IMR-90 (cell line): Measurements from ENCODE around the gene ZNF277. TPM values are rescaled to one million over a fixed set of nuclear protein-coding genes. Genes with fewer than 3 reads are reported as not detected.

ENCODE experiments used
- ATAC-seq: fragments of 200-7000 bp; cut with Tn5 transposase; 2 replicates; pipeline ENCODE4 v1.9.1; 2020; ENCODE audit warnings: low read depth, mild to moderate bottlenecking, moderate library complexity
- BruUV-seq: library from RNA; stranded (reverse); fragments of 400-500 nt; replicated peaks from 2 replicates; lab custom pipeline; 2021; lab: Mats Ljungman, UMichigan
- CTCF ChIA-PET: fragments of 300-600 bp; formaldehyde crosslinking; extraction: SDS; loops from one replicate; lab custom pipeline; 2021; ENCODE audit warnings: antibody characterized with exemption; lab: Yijun Ruan, JAX
- POLR2A ChIA-PET: fragments of 300-600 bp; sonication (Branson Sonifier 250); formaldehyde crosslinking; loops from one replicate; lab custom pipeline; 2022; ENCODE audit warnings: antibody characterized with exemption; ENCODE audit not compliant: unreplicated experiment; lab: Charles Lee
- DNase-seq: peaks from one replicate; pipeline ENCODE4 v3.0.0; 2013
- H2AFZ ChIP-seq: replicated peaks from 2 replicates; pipeline ENCODE3; 2013; ENCODE audit warnings: low read length, mild to moderate bottlenecking; ENCODE audit not compliant: poor library complexity
- H2AK5ac ChIP-seq: 2 replicates; pipeline ENCODE4 v1.6.1; 2013; ENCODE audit warnings: low read depth, low read length, inconsistent platforms
- H2AK9ac ChIP-seq: replicated peaks from 2 replicates; pipeline ENCODE3; 2013; ENCODE audit warnings: mild to moderate bottlenecking, low read depth, low read length, moderate library complexity; ENCODE audit not compliant: poor library complexity
- H2BK120ac ChIP-seq: 2 replicates; pipeline ENCODE4 v1.6.1; 2013; ENCODE audit warnings: low read depth, low read length, inconsistent platforms
- H2BK15ac ChIP-seq: 3 replicates; pipeline ENCODE4 v1.6.1; 2013; ENCODE audit warnings: low read depth, low read length, inconsistent platforms
- H2BK20ac ChIP-seq: 2 replicates; pipeline ENCODE4 v1.6.1; 2013; ENCODE audit warnings: low read depth, mild to moderate bottlenecking, inconsistent platforms, low read length, moderate library complexity
- H2BK5ac ChIP-seq: 2 replicates; pipeline ENCODE4 v1.6.1; 2013; ENCODE audit warnings: mild to moderate bottlenecking, low read depth, low read length, inconsistent platforms; ENCODE audit not compliant: poor library complexity, severe bottlenecking
- H3K14ac ChIP-seq: replicated peaks from 2 replicates; pipeline ENCODE4 v1.6.1; 2013; ENCODE audit warnings: low read depth, low read length, inconsistent platforms
- H3K18ac ChIP-seq: 2 replicates; pipeline ENCODE4 v1.6.1; 2013; ENCODE audit warnings: low read depth, low read length, control low read depth
- H3K23ac ChIP-seq: 2 replicates; pipeline ENCODE4 v1.6.1; 2013; ENCODE audit warnings: low read depth, low read length, inconsistent platforms
- H3K27ac ChIP-seq: 2 replicates; pipeline ENCODE4 v1.5.1; 2013; ENCODE audit warnings: mild to moderate bottlenecking, control low read depth, low read length; ENCODE audit not compliant: insufficient read depth
- H3K27me3 ChIP-seq: 2 replicates; pipeline ENCODE4 v1.6.1; 2013; ENCODE audit warnings: low read length; ENCODE audit not compliant: control insufficient read depth, insufficient read depth
- H3K36me3 ChIP-seq: 2 replicates; pipeline ENCODE4 v1.6.1; 2013; ENCODE audit warnings: low read length, mixed read lengths; ENCODE audit not compliant: control insufficient read depth, insufficient read depth
- H3K4ac ChIP-seq: 2 replicates; pipeline ENCODE4 v1.6.1; 2013; ENCODE audit warnings: low read depth, low read length, inconsistent platforms
- H3K4me1 ChIP-seq: 2 replicates; pipeline ENCODE4 v1.6.1; 2013; ENCODE audit warnings: low read length, mixed read lengths; ENCODE audit not compliant: control insufficient read depth, insufficient read depth
- H3K4me2 ChIP-seq: 2 replicates; pipeline ENCODE4 v1.6.1; 2013; ENCODE audit warnings: low read depth, mild to moderate bottlenecking, control low read depth, low read length, moderate library complexity
- H3K4me3 ChIP-seq: 2 replicates; pipeline ENCODE4 v1.5.1; 2013; ENCODE audit warnings: low read depth, mild to moderate bottlenecking, control low read depth, low read length, moderate library complexity; ENCODE audit not compliant: insufficient read depth
- H3K56ac ChIP-seq: 2 replicates; pipeline ENCODE4 v1.6.1; 2013; ENCODE audit warnings: low read length, inconsistent platforms; ENCODE audit not compliant: insufficient read depth; ENCODE audit errors: extremely low read depth
- H3K79me1 ChIP-seq, 2 experiments: 2 replicates each; pipeline ENCODE4 v1.6.1; 2013; ENCODE audit warnings: low read length in 2 of 2, inconsistent platforms in 1 of 2, low read depth in 1 of 2
- H3K9ac ChIP-seq: 2 replicates; pipeline ENCODE4 v1.6.1; 2013; ENCODE audit warnings: low read depth, low read length, control low read depth
- H3K9me1 ChIP-seq: 2 replicates; pipeline ENCODE4 v1.6.1; 2013; ENCODE audit warnings: low read length, inconsistent platforms; ENCODE audit not compliant: insufficient read depth
- H3K9me3 ChIP-seq: 2 replicates; pipeline ENCODE4 v1.6.1; 2013; ENCODE audit warnings: low read length; ENCODE audit not compliant: control insufficient read depth, insufficient read depth
- H4K20me1 ChIP-seq: 2 replicates; pipeline ENCODE4 v1.6.1; 2013; ENCODE audit warnings: low read length, inconsistent platforms; ENCODE audit not compliant: insufficient read depth
- H4K5ac ChIP-seq: 2 replicates; pipeline ENCODE4 v1.6.1; 2013; ENCODE audit warnings: mild to moderate bottlenecking, low read depth, low read length, control low read depth
- H4K8ac ChIP-seq, 2 experiments: 2 replicates each; pipeline ENCODE4 v1.6.1; 2013; ENCODE audit warnings: low read depth in 2 of 2, low read length in 2 of 2, control low read depth in 1 of 2, inconsistent platforms in 1 of 2
- H4K91ac ChIP-seq: 2 replicates; pipeline ENCODE4 v1.6.1; 2013; ENCODE audit warnings: low read depth, low read length, inconsistent platforms; ENCODE audit not compliant: insufficient read depth
- BHLHE40 ChIP-seq: fragments of 150-350 bp; IDR thresholded peaks from 2 replicates; pipeline ENCODE4 v1.6.1; 2016; ENCODE audit warnings: mild to moderate bottlenecking, low read depth, low read length
- MAFK ChIP-seq: IDR thresholded peaks from 2 replicates; pipeline ENCODE4 v1.6.1; 2012; ENCODE audit warnings: low read depth, low read length, improper control_type of control experiment
- RAD21 ChIP-seq: IDR thresholded peaks from 2 replicates; pipeline ENCODE4 v1.6.1; 2012; ENCODE audit warnings: low read length, improper control_type of control experiment
- SMC3 ChIP-seq: fragments of 150-350 bp; IDR thresholded peaks from 2 replicates; pipeline ENCODE4 v1.6.1; 2016; ENCODE audit warnings: low read depth, mild to moderate bottlenecking, antibody characterized with exemption, low read length, moderate library complexity
- dilution Hi-C: fragments of 300-500 bp; cut with HindIII; formaldehyde crosslinking; loops from one replicate; pipeline ENCODE4 v1.14.3; 2018; ENCODE audit warnings: low sequenced_read_pairs; ENCODE audit not compliant: unreplicated experiment
- in situ Hi-C: fragments of 300-500 bp; cut with MboI; formaldehyde crosslinking; loops from 3 replicates; pipeline ENCODE4 v1.14.3; 2019; ENCODE audit warnings: low sequenced_read_pairs, inconsistent platforms, mixed read lengths
- intact Hi-C: fragments of 100-400 bp; cut with micrococcal nuclease; formaldehyde crosslinking; loops from 2 replicates; pipeline ENCODE4 v1.10.0; 2022
- polyA plus RNA-seq, 3 experiments: library from polyadenylated mRNA; depleted of rRNA; stranded (reverse); fragments of >200 nt; gene quantifications; 2 replicates each; pipeline ENCODE4 v1.2.3, GENCODE V29; 2012; ENCODE audit warnings: low replicate concordance in 1 of 3
- total RNA-seq: library from RNA; depleted of rRNA; stranded (reverse); fragments of >200 nt; gene quantifications from 2 replicates; pipeline ENCODE4 v1.2.3, GENCODE V29; 2012

Gene ZNF277
- total and polyA plus RNA-seq, 2 of the 4 experiments (the other 2 are of a cell fraction): 7.3 to 21.3 TPM

GRCh38 chr7:112263519-112263918, 57.0 kb downstream of the ZNF277 start:
- H3K9me3 ChIP-seq: no peaks in the 10 kb centered on the region
- no peak overlapping the region for H3K56ac ChIP-seq
- TF ChIP-seq SMC3 (no peak), MAFK (peak; percentile 91), RAD21 (no peak), BHLHE40 (no peak)
- H3K9me1 ChIP-seq: no peaks in the 10 kb centered on the region
- H3K23ac ChIP-seq: no peak overlapping the region
- no peak overlapping the region for H4K8ac ChIP-seq
- ChIA-PET CTCF (interaction anchor here (2.1 kb wide), 1 partner anchor 11 kb away, joined by 4 read pairs; no protein-coding TSS in a partner anchor), POLR2A (no interaction called here)
- H3K4me3 ChIP-seq: no peak overlapping the region
- no peak overlapping the region for H3K14ac ChIP-seq
- H3K36me3 ChIP-seq: no peaks in the 10 kb centered on the region
- no peak overlapping the region for H2BK20ac ChIP-seq
- in situ Hi-C loops: no loop called here
- no peak overlapping the region for H2AFZ ChIP-seq
- H2BK15ac ChIP-seq: no peak overlapping the region
- H4K5ac ChIP-seq: no peak overlapping the region
- no peak overlapping the region for H3K18ac ChIP-seq
- no peak overlapping the region for H4K91ac ChIP-seq
- H3K27me3 ChIP-seq: no peaks in the 10 kb centered on the region
- H3K27ac ChIP-seq: no peak overlapping the region
- ATAC-seq (peak; percentile 53), DNase-seq (no peak)
- H3K4ac ChIP-seq: no peak overlapping the region
- BruUV-seq: no TSS peak
- H2BK5ac ChIP-seq: no peak overlapping the region
- intact Hi-C loops: no loop called here
- H3K4me1 ChIP-seq: peaks cover 2% of the 10 kb centered on the region; the same call in 1 of the 2 replicates
- dilution Hi-C loops: no loop called here
- peaks cover 13 to 31% of the 10 kb centered on the region in 2 experiments; a peak in 3 of 4 replicates for H3K79me1 ChIP-seq
- H3K4me2 ChIP-seq: no peak overlapping the region
- H2AK9ac ChIP-seq: no peak overlapping the region
- H3K9ac ChIP-seq: no peak overlapping the region
- H4K20me1 ChIP-seq: peaks cover 3% of the 10 kb centered on the region; the same call in 1 of the 2 replicates
- no peak overlapping the region for H2AK5ac ChIP-seq
- no peak overlapping the region for H2BK120ac ChIP-seq
